ENCODE data around the gene PTX4. TPM values are rescaled to one million over a fixed set of nuclear protein-coding genes. Genes with fewer than 3 reads are reported as not detected.

The PTX4 gene
- polyA plus RNA-seq, 3 donors = 0.19 TPM; not detected in 2

DNA sequence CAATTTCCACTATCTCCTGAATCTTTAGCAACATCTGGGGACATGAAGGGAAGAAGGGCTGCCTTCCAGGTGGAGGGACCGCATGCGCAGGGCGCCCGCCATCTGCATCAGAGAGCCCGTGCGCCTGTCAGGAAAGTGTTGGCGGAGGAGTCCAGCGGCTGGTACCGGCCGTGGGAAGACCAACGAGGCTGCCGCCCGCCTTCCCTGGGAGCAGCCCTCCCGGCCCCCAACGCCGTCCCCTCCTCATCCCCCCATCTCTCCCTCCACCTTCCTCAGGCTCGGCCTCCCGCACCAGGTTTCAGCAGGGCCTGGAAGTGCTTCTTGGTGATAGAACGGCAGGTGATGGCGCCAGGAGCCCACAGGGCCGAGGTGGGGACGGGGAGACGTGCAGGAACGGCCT lies 22.7 kb downstream of the PTX4 start:
- no peak overlapping the region for H2AFZ ChIP-seq (ENCODE audit: insufficient read depth, low read depth, low read length, poor library complexity, severe bottlenecking)
- no peaks in the 10 kb centered on the region for H3K9me3 ChIP-seq (replicated peaks in 1 of 2; ENCODE audit: control insufficient read depth in 1 of 2, insufficient read depth in 1 of 2, low read length in 2 of 2)
- no peak overlapping the region for H3K4me2 ChIP-seq (replicated peaks; ENCODE audit: extremely low read depth, low read length, poor library complexity, severe bottlenecking)
- no peak for TF ChIP-seq CTCF (IDR thresholded peaks at IDR 0.05)
- H3K9me3 Mint-ChIP-seq = peaks cover 0 to 3% (median 0%) of the 10 kb centered on the region in 7 donors
- peaks cover 20 to 38% of the 10 kb centered on the region in 2 donors for H3K4me1 ChIP-seq (ENCODE audit: control insufficient read depth in 1 of 2, insufficient read depth in 2 of 2, low read length in 2 of 2)
- H3K4me3 Mint-ChIP-seq = no peak overlapping the region
- 97% methylated on average over 15 of the region's 24 CpGs for WGBS (ENCODE audit: insufficient coverage)
- no peak overlapping the region for H3K4me3 ChIP-seq (replicated peaks in 1 of 3; ENCODE audit: low read depth in 2 of 3, low read length in 3 of 3)
- DNase-seq = no peak
- H3K27me3 Mint-ChIP-seq (ENCODE audit: low read depth in 3 of 3) = peaks cover 0 to 6% (median 0%) of the 10 kb centered on the region in 3 donors
- peak overlapping the region in 1 of 7 donors; percentile 32 for H3K27ac Mint-ChIP-seq
- H3K9ac ChIP-seq (ENCODE audit: insufficient read depth, low read length, poor library complexity, severe bottlenecking) = no peak overlapping the region
- peaks cover 26 to 59% of the 10 kb centered on the region in 2 donors for H3K36me3 Mint-ChIP-seq
- no peak overlapping the region for H3K27ac ChIP-seq (ENCODE audit: low read depth in 1 of 2, low read length in 2 of 2)
- intact Hi-C loops (cut with micrococcal nuclease) = no loop called here
- peaks cover 33% of the 10 kb centered on the region for H3K4me1 Mint-ChIP-seq
- no peaks in the 10 kb centered on the region for H3K27me3 ChIP-seq (ENCODE audit: control insufficient read depth in 2 of 2, insufficient read depth in 2 of 2, low read length in 2 of 2)
- peaks cover 77% of the 10 kb centered on the region for H4K20me1 ChIP-seq (ENCODE audit: insufficient read depth, low read length)
- H3K36me3 ChIP-seq (replicated peaks in 1 of 2; ENCODE audit: control insufficient read depth in 1 of 2, insufficient read depth in 2 of 2, low read length in 2 of 2) = peaks cover 34 to 56% of the 10 kb centered on the region in 2 donors
- peaks cover 92% of the 10 kb centered on the region for H3K79me2 ChIP-seq (ENCODE audit: insufficient read depth, low read length)

DNA sequence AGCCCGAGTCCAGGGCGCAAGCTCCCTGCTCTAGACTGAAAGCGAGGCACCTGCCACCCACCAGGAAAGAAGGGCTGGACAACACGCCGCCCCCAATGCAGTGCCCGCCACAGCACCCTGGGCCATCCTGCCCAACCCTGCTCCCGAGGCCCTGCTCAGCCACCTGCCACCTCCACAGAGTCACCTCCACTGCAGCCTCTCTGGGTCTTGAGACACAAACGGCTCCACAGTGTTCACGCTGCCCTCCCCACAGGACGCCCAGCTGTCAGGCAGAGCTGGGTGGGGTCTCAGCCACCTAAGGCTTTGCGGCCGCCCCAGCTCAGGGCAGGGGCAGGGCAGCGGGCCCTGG lies 23.2 kb downstream of the PTX4 start:
- peaks cover 15 to 32% of the 10 kb centered on the region in 2 donors for H3K4me1 ChIP-seq (ENCODE audit: control insufficient read depth in 1 of 2, insufficient read depth in 2 of 2, low read length in 2 of 2)
- Mint-ChIP-seq H3K9me3 (peaks cover 0 to 1% (median 0%) of the 10 kb centered on the region in 7 donors), H3K36me3 (peaks cover 31 to 64% of the 10 kb centered on the region in 2 donors), H3K27me3 (ENCODE audit: low read depth in 3 of 3) (peaks cover 0 to 6% (median 0%) of the 10 kb centered on the region in 3 donors), H3K27ac (no peak overlapping the region), H3K4me3 (no peak overlapping the region), H3K4me1 (peaks cover 28% of the 10 kb centered on the region)
- H3K9ac ChIP-seq (ENCODE audit: insufficient read depth, low read length, poor library complexity, severe bottlenecking) = no peak overlapping the region
- peaks cover 83% of the 10 kb centered on the region for H4K20me1 ChIP-seq (ENCODE audit: insufficient read depth, low read length)
- no peak overlapping the region for H2AFZ ChIP-seq (ENCODE audit: insufficient read depth, low read depth, low read length, poor library complexity, severe bottlenecking)
- intact Hi-C loops (cut with micrococcal nuclease) = no loop called here
- H3K4me3 ChIP-seq (replicated peaks in 1 of 3; ENCODE audit: low read depth in 2 of 3, low read length in 3 of 3) = no peak overlapping the region
- H3K79me2 ChIP-seq (ENCODE audit: insufficient read depth, low read length) = peaks cover 89% of the 10 kb centered on the region
- peak overlapping the region in 1 of 2 donors; percentile 20 for H3K27ac ChIP-seq (ENCODE audit: low read depth in 1 of 2, low read length in 2 of 2)
- WGBS (ENCODE audit: insufficient coverage) = 94% methylated on average over 13 of the region's 13 CpGs
- TF ChIP-seq CTCF (IDR thresholded peaks at IDR 0.05) = no peak
- H3K27me3 ChIP-seq (ENCODE audit: control insufficient read depth in 2 of 2, insufficient read depth in 2 of 2, low read length in 2 of 2) = no peaks in the 10 kb centered on the region
- no peaks in the 10 kb centered on the region for H3K9me3 ChIP-seq (replicated peaks in 1 of 2; ENCODE audit: control insufficient read depth in 1 of 2, insufficient read depth in 1 of 2, low read length in 2 of 2)
- H3K4me2 ChIP-seq (replicated peaks; ENCODE audit: extremely low read depth, low read length, poor library complexity, severe bottlenecking) = no peak overlapping the region
- DNase-seq = no peak
- H3K36me3 ChIP-seq (replicated peaks in 1 of 2; ENCODE audit: control insufficient read depth in 1 of 2, insufficient read depth in 2 of 2, low read length in 2 of 2) = peaks cover 39 to 61% of the 10 kb centered on the region in 2 donors

All from CD14-positive monocyte (primary cell).